AG04449 (cell line): ENCODE data around the gene NCOA6.
"Not testable (repeated sequence)": the region's sequence is repeated elsewhere in the genome, so short reads cannot be mapped to it uniquely, and the experiment has no call there.

Experiments
- CTCF ChIA-PET: fragments of 350-600 bp; formaldehyde crosslinking; extraction: SDS; loops from one replicate; lab custom pipeline; 2021; ENCODE audit warnings: antibody characterized with exemption; lab: Yijun Ruan, JAX
- POLR2A ChIA-PET: fragments of 400-600, 350-600 bp; formaldehyde crosslinking; extraction: SDS; loops from one replicate; lab custom pipeline; 2020; ENCODE audit warnings: antibody characterized with exemption, inconsistent platforms; lab: Yijun Ruan, JAX
- DNase-seq: peaks from one replicate; pipeline ENCODE4 v3.0.0-alpha.2; 2010; ENCODE audit warnings: low read depth, low spot score
- H3K4me3 ChIP-seq: 2 replicates; pipeline ENCODE4 v1.5.1; 2011; ENCODE audit warnings: low read depth, mild to moderate bottlenecking, control low read depth, low read length
- TF ChIP-seq, protein P1 (sequence below): IDR thresholded peaks from one replicate; pipeline ENCODE4 v1.5.1; 2011; ENCODE audit warnings: mild to moderate bottlenecking, moderate library complexity, low read length, control low read depth, inconsistent platforms; ENCODE audit not compliant: insufficient read depth; ENCODE audit errors: missing control alignments

The NCOA6 gene

GRCh38 chr20:34794006-34794585 lies 31.4 kb downstream of the NCOA6 start:
- ChIA-PET POLR2A (no interaction called here), CTCF (interaction anchor here (2.8 kb wide), 1 partner anchor 24 kb away, joined by 10 read pairs; no protein-coding TSS in a partner anchor)
- no peak for DNase-seq
- TF ChIP-seq, protein P1, sequence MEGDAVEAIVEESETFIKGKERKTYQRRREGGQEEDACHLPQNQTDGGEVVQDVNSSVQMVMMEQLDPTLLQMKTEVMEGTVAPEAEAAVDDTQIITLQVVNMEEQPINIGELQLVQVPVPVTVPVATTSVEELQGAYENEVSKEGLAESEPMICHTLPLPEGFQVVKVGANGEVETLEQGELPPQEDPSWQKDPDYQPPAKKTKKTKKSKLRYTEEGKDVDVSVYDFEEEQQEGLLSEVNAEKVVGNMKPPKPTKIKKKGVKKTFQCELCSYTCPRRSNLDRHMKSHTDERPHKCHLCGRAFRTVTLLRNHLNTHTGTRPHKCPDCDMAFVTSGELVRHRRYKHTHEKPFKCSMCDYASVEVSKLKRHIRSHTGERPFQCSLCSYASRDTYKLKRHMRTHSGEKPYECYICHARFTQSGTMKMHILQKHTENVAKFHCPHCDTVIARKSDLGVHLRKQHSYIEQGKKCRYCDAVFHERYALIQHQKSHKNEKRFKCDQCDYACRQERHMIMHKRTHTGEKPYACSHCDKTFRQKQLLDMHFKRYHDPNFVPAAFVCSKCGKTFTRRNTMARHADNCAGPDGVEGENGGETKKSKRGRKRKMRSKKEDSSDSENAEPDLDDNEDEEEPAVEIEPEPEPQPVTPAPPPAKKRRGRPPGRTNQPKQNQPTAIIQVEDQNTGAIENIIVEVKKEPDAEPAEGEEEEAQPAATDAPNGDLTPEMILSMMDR = no peak
- H3K4me3 ChIP-seq = no peak overlapping the region

- no peak overlapping the region for H3K4me3 ChIP-seq
- ChIA-PET CTCF (interaction anchor here (0.6 to 2.8 kb wide), 2 partner anchors 23 to 64 kb away, joined by 3 to 10 read pairs; no protein-coding TSS in a partner anchor), POLR2A (no interaction called here)
- no peak for DNase-seq
- TF ChIP-seq, protein P1 = no peak
Observed at GRCh38 chr20:34792687-34793363, 32.6 kb downstream of the NCOA6 start.

- POLR2A ChIA-PET = no interaction called here
- H3K4me3 ChIP-seq = no peak overlapping the region
- TF ChIP-seq, protein P1 = no peak
- DNase-seq = peak; percentile 44
- CTCF ChIA-PET = interaction anchor here (1.0 to 2.8 kb wide), 3 partner anchors 12 to 24 kb away, joined by 3 to 10 read pairs (median 4); no protein-coding TSS in a partner anchor
Observed at GRCh38 chr20:34791289-34792020, 34.0 kb downstream of the NCOA6 start.

GRCh38 chr20:34781220-34781619 lies 44.2 kb downstream of the NCOA6 start:
- POLR2A ChIA-PET = no interaction called here
- CTCF ChIA-PET = interaction anchor here (1.0 to 4.9 kb wide), 3 partner anchors 11 to 469 kb away, joined by 3 to 51 read pairs (median 3); no protein-coding TSS in a partner anchor
- TF ChIP-seq, protein P1 = no peak

GRCh38 chr20:34780291-34780690 lies 45.2 kb downstream of the NCOA6 start:
- DNase-seq, H3K4me3 ChIP-seq, POLR2A ChIA-PET: not testable (repeated sequence)
- CTCF ChIA-PET = interaction anchor here (4.9 kb wide), 1 partner anchor 10 kb away, joined by 51 read pairs; no protein-coding TSS in a partner anchor

More at GRCh38 chr20:34781220-34781619, 44.2 kb downstream of the NCOA6 start:
- no peak for DNase-seq
- H3K4me3 ChIP-seq = no peak overlapping the region

GRCh38 chr20:34776177-34776576 lies 49.3 kb downstream of the NCOA6 start:
- DNase-seq = no peak
- ChIA-PET POLR2A (interaction anchor here (0.7 kb wide), 1 partner anchor 63 kb away, joined by 3 read pairs; no protein-coding TSS in a partner anchor), CTCF (interaction anchor here (1.3 kb wide), 2 partner anchors 8 to 198 kb away, joined by 3 to 4 read pairs; no protein-coding TSS in a partner anchor)
- H3K4me3 ChIP-seq = no peak overlapping the region
- TF ChIP-seq, protein P1 = no peak
